Measurements from ENCODE around the gene SERF2.
"Not testable (repeated sequence)": the region's sequence is repeated elsewhere in the genome, so short reads cannot be mapped to it uniquely, and the experiment has no call there.

GRCh38 chr15:43832485-43832884 is 40.4 kb downstream of the SERF2 start:
- TF ChIP-seq, protein P1, sequence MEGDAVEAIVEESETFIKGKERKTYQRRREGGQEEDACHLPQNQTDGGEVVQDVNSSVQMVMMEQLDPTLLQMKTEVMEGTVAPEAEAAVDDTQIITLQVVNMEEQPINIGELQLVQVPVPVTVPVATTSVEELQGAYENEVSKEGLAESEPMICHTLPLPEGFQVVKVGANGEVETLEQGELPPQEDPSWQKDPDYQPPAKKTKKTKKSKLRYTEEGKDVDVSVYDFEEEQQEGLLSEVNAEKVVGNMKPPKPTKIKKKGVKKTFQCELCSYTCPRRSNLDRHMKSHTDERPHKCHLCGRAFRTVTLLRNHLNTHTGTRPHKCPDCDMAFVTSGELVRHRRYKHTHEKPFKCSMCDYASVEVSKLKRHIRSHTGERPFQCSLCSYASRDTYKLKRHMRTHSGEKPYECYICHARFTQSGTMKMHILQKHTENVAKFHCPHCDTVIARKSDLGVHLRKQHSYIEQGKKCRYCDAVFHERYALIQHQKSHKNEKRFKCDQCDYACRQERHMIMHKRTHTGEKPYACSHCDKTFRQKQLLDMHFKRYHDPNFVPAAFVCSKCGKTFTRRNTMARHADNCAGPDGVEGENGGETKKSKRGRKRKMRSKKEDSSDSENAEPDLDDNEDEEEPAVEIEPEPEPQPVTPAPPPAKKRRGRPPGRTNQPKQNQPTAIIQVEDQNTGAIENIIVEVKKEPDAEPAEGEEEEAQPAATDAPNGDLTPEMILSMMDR (IDR thresholded peaks at IDR 0.05) = not testable (repeated sequence)
- TF ChIP-seq POLR2A (IDR thresholded peaks at IDR 0.05) = not testable (repeated sequence)
